ENCODE data around the gene QRFP. TPM values are rescaled to one million over a fixed set of nuclear protein-coding genes. Genes with fewer than 3 reads are reported as not detected.

Gene QRFP
- polyA plus RNA-seq, 2 of the 4 experiments (the other 2 are of a cell fraction): not detected

- DNase-seq (ENCODE audit: low read depth in 1 of 2, low spot score in 1 of 2) (no peak), FAIRE-seq (no peak), ATAC-seq (no peak)
- Histone ChIP-seq H3K4me2 (peak overlapping the region; percentile 20; the same call in 2 of the 3 replicates), H3K27ac (peak overlapping the region; percentile 36 to 71; a peak in 2 of 6 replicates), H3K4me1 (peaks cover 42% of the 10 kb centered on the region), H3K9me3 (peaks cover 4% of the 10 kb centered on the region), H3K4me3 (no peak overlapping the region)
- 13% methylated on average over 3 of the region's 3 CpGs for WGBS (ENCODE audit: missing lambda C conversion rate)
- TF ChIP-seq FOSB (CRISPR knock-in tag; IDR thresholded peaks at IDR 0.05) (no peak), REST (IDR thresholded peaks at IDR 0.05) (peak; percentile 48; the same call in 1 of the 2 replicates)
- CTCF ChIA-PET: interaction anchor here (0.7 to 7.8 kb wide), 10 partner anchors 10 to 97 kb away, joined by 3 to 78 read pairs (median 4); no protein-coding TSS in a partner anchor
- POLR2A ChIA-PET: no interaction called here
These were observed 48.0 kb upstream of the QRFP start for GRCh38 chr9:130944510-130945058.

- Histone ChIP-seq H3K4me3 (no peak overlapping the region), H3K9me3 (no peaks in the 10 kb centered on the region), H3K27ac (peak overlapping the region; percentile 18 to 42; a peak in 3 of 6 replicates), H3K4me2 (peak overlapping the region; percentile 32; the same call in 2 of the 3 replicates), H3K4me1 (peaks cover 42% of the 10 kb centered on the region)
- DNase-seq (ENCODE audit: low read depth in 1 of 2, low spot score in 1 of 2) (no peak), FAIRE-seq (no peak), ATAC-seq (no peak)
- ChIA-PET POLR2A (no interaction called here), CTCF (interaction anchor here (0.6 to 7.8 kb wide), 13 partner anchors 12 to 448 kb away, joined by 3 to 78 read pairs (median 4); no protein-coding TSS in a partner anchor)
- TF ChIP-seq E2F6 (IDR thresholded peaks at IDR 0.05; ENCODE audit: borderline replicate concordance, low read depth) (no peak), CEBPB (IDR thresholded peaks at IDR 0.05) (no peak), MAX (IDR thresholded peaks at IDR 0.05) (no peak), ATOH8 (CRISPR knock-in tag; IDR thresholded peaks at IDR 0.05; ENCODE audit: low read depth) (no peak), GATA3 (IDR thresholded peaks at IDR 0.05; ENCODE audit: borderline replicate concordance) (no peak), RAD21 (conservative IDR thresholded peaks at IDR 0.05 in 1 of 2, IDR thresholded peaks at IDR 0.05 in 1 of 2) (no peak), PBX3 (IDR thresholded peaks at IDR 0.05) (no peak), ZFP36 (IDR thresholded peaks at IDR 0.05; ENCODE audit: borderline replicate concordance, partially characterized antibody) (no peak), ESRRA (IDR thresholded peaks at IDR 0.05; ENCODE audit: borderline replicate concordance, low read length) (no peak), ZC3H11A (IDR thresholded peaks at IDR 0.05) (no peak), HOXB13 (CRISPR knock-in tag; IDR thresholded peaks at IDR 0.05; ENCODE audit: low read depth) (no peak), TFCP2L1 (CRISPR knock-in tag; IDR thresholded peaks at IDR 0.05) (no peak), HOXA7 (CRISPR knock-in tag; IDR thresholded peaks at IDR 0.05) (no peak), KDM1A (IDR thresholded peaks at IDR 0.05; ENCODE audit: low read depth) (no peak), FOSL2 (IDR thresholded peaks at IDR 0.05) (no peak), FOSL2 (CRISPR knock-in tag; IDR thresholded peaks at IDR 0.05) (no peak), RFX5 (IDR thresholded peaks at IDR 0.05) (no peak), MAZ (IDR thresholded peaks at IDR 0.05; ENCODE audit: borderline replicate concordance, low read depth, low read length) (no peak)
- 41% methylated on average over 14 of the region's 14 CpGs for WGBS (ENCODE audit: missing lambda C conversion rate)
These were observed 47.2 kb upstream of the QRFP start for GRCh38 chr9:130943777-130944176.

All from A549 (cell line).